ENCODE data around the gene PPP2R2C. TPM values are rescaled to one million over a fixed set of nuclear protein-coding genes. Genes with fewer than 3 reads are reported as not detected.
A peak's percentile ranks its signal among the peaks of the same experiment; 100 is the strongest.

PPP2R2C gene
- total RNA-seq, 1 experiment from 2014 or later, result 0.17 TPM

GRCh38 chr4:6272863-6273660 is 199.4 kb downstream of the PPP2R2C start:
- peak; percentile 95 for DNase-seq (ENCODE audit: low read depth)

- DNase-seq (ENCODE audit: low read depth), result peak; percentile 23
Measured at GRCh38 chr4:6271701-6272465, 200.5 kb downstream of the PPP2R2C start.

- no peak for DNase-seq (ENCODE audit: low read depth)
Measured at GRCh38 chr4:6271206-6271605, 201.2 kb downstream of the PPP2R2C start.

- DNase-seq (ENCODE audit: low read depth), result peak; percentile 41
Measured at GRCh38 chr4:6270636-6271121, 201.7 kb downstream of the PPP2R2C start.

Other genes starting within 250 kb of the PPP2R2C start
- gene WFS1, start 202.8 kb downstream of the PPP2R2C start, total RNA-seq (2014; rRNA removed; shearing (Covaris generic)), result 40.8 and 56.7 TPM in 2 replicates
- gene MAN2B2, start 102.6 kb upstream of the PPP2R2C start, total RNA-seq (2014; rRNA removed; shearing (Covaris generic)), result 22.2 and 28.8 TPM in 2 replicates
- gene MRFAP1, start 168.1 kb upstream of the PPP2R2C start, total RNA-seq (2014; rRNA removed; shearing (Covaris generic)), result 121 and 163 TPM in 2 replicates
- not detected in 2 replicates for gene S100P, start 221.3 kb upstream of the PPP2R2C start, total RNA-seq (2014; rRNA removed; shearing (Covaris generic))
- gene MRFAP1L1, start 237.3 kb upstream of the PPP2R2C start, total RNA-seq (2014; rRNA removed; shearing (Covaris generic)), result 56.0 and 81.2 TPM in 2 replicates
- gene BLOC1S4, start 243.6 kb upstream of the PPP2R2C start, total RNA-seq (2014; rRNA removed; shearing (Covaris generic)), result 15.4 and 18.9 TPM in 2 replicates